ENCODE data around the gene BAHCC1.

Gene BAHCC1

DNA sequence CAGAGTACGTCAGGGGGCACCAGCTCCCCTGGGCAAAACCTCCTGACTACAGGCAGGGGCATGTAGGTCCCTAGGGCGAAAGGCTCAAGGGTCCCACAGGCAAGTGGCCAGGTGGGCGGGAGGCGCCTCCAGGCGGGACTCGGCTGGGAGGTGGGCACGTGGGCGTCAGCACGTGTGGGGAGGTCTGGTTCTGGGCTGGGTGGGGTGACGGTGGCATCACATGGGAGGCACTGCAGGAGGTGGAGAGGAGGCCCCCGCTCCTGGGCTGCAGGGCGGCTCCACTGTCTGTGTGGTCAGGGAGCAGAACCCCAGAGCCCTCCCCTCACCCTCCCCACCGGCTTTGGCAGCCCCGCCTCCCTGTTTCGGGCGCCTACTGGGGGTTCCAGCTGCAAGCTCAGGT lies 64.6 kb downstream of the BAHCC1 start:
- no peaks in the 10 kb centered on the region for H3K36me3 ChIP-seq (replicated peaks; ENCODE audit: low read depth, low read length)
- H3K9me3 ChIP-seq (ENCODE audit: insufficient read depth, low read length) = no peaks in the 10 kb centered on the region
- no peak overlapping the region for H3K9ac ChIP-seq (ENCODE audit: low read length)
- no peak for TF ChIP-seq EZH2phosphoT487 (IDR thresholded peaks at IDR 0.05; ENCODE audit: low read depth)
- TF ChIP-seq, protein P1, sequence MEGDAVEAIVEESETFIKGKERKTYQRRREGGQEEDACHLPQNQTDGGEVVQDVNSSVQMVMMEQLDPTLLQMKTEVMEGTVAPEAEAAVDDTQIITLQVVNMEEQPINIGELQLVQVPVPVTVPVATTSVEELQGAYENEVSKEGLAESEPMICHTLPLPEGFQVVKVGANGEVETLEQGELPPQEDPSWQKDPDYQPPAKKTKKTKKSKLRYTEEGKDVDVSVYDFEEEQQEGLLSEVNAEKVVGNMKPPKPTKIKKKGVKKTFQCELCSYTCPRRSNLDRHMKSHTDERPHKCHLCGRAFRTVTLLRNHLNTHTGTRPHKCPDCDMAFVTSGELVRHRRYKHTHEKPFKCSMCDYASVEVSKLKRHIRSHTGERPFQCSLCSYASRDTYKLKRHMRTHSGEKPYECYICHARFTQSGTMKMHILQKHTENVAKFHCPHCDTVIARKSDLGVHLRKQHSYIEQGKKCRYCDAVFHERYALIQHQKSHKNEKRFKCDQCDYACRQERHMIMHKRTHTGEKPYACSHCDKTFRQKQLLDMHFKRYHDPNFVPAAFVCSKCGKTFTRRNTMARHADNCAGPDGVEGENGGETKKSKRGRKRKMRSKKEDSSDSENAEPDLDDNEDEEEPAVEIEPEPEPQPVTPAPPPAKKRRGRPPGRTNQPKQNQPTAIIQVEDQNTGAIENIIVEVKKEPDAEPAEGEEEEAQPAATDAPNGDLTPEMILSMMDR (IDR thresholded peaks at IDR 0.05; ENCODE audit: low read depth, low read length) = no peak
- H3K79me2 ChIP-seq (ENCODE audit: low read length) = no peaks in the 10 kb centered on the region
- no peaks in the 10 kb centered on the region for H4K20me1 ChIP-seq (ENCODE audit: insufficient read depth, low read length)
- H2AFZ ChIP-seq (ENCODE audit: low read depth, low read length) = no peak overlapping the region
- no peaks in the 10 kb centered on the region for H3K27me3 ChIP-seq (ENCODE audit: low read depth, low read length)
- H3K4me3 ChIP-seq (ENCODE audit: low read length) = no peak overlapping the region
- no peak overlapping the region for H3K27ac ChIP-seq (ENCODE audit: low read length)
- no peak overlapping the region for H3K4me2 ChIP-seq (ENCODE audit: low read length)
- H3K4me1 ChIP-seq (ENCODE audit: low read length) = no peaks in the 10 kb centered on the region

DNA sequence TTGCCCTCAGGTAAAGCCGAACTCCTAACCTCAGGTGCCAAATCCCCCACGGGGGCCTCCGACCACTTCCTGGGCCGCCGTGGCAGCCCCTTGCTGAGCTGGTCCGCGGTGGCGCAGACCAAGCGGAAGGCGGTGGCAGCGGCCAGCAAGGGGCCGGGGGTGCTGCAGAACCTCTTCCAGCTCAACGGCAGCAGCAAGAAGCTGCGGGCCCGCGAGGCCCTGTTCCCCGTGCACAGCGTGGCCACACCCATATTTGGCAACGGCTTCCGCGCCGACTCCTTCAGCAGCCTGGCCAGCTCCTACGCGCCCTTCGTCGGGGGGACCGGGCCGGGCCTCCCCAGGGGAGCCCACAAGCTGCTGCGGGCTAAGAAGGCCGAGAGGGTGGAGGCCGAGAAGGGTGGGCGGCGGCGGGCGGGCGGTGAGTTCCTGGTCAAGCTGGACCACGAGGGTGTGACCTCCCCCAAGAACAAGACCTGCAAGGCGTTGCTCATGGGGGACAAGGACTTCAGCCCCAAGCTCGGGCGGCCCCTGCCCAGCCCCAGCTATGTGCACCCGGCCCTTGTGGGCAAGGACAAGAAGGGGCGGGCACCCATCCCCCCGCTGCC lies 65.7 kb downstream of the BAHCC1 start:
- TF ChIP-seq EZH2phosphoT487 (IDR thresholded peaks at IDR 0.05; ENCODE audit: low read depth) = no peak
- TF ChIP-seq, protein P1 (IDR thresholded peaks at IDR 0.05; ENCODE audit: low read depth, low read length) = no peak
- H3K27ac ChIP-seq (ENCODE audit: low read length) = no peak overlapping the region
- no peaks in the 10 kb centered on the region for H3K9me3 ChIP-seq (ENCODE audit: insufficient read depth, low read length)
- H3K4me3 ChIP-seq (ENCODE audit: low read length) = no peak overlapping the region
- H3K79me2 ChIP-seq (ENCODE audit: low read length) = no peaks in the 10 kb centered on the region
- H2AFZ ChIP-seq (ENCODE audit: low read depth, low read length) = no peak overlapping the region
- H3K4me2 ChIP-seq (ENCODE audit: low read length) = no peak overlapping the region
- H3K27me3 ChIP-seq (ENCODE audit: low read depth, low read length) = no peaks in the 10 kb centered on the region
- H3K9ac ChIP-seq (ENCODE audit: low read length) = no peak overlapping the region
- no peaks in the 10 kb centered on the region for H4K20me1 ChIP-seq (ENCODE audit: insufficient read depth, low read length)
- no peaks in the 10 kb centered on the region for H3K4me1 ChIP-seq (ENCODE audit: low read length)
- H3K36me3 ChIP-seq (replicated peaks; ENCODE audit: low read depth, low read length) = no peaks in the 10 kb centered on the region

DNA sequence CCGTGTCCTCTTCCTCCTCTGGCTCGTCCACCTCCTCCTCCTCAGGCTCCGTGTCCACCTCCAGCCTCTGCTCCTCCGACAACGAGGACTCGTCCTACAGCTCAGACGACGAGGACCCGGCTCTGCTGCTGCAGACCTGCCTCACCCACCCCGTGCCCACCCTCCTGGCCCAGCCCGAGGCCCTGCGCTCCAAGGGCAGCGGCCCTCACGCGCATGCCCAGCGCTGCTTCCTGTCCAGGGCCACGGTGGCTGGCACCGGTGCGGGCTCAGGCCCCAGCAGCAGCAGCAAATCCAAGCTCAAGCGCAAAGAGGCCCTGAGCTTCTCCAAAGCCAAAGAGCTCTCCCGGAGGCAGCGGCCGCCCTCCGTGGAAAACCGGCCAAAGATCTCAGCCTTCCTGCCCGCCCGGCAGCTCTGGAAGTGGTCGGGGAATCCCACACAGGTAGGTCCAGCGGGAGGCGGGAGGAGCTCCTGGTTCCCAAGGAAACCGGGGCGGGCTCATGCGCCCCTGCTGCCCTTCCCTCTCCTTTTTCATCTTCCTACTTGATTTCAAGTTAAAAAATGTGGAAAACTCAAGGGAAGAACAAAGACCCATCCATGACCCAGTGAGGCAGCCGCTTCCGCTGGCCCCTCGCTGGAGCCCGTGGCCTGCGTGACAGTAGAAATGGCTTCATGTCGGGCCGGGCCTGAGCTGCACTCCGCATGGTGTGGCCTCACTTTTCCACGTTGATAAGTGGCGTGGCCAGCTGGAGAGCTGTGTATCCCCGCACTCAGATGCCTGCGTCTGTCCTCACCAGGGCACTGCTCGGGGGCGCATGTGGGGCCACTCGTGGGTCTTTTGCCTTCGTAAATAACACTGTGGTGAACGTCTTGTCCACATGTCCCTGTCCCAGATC lies 66.6 kb downstream of the BAHCC1 start:
- Histone ChIP-seq H3K4me3 (ENCODE audit: low read length) (no peak overlapping the region), H3K27me3 (ENCODE audit: low read depth, low read length) (no peaks in the 10 kb centered on the region), H3K79me2 (ENCODE audit: low read length) (no peaks in the 10 kb centered on the region), H3K9ac (ENCODE audit: low read length) (no peak overlapping the region), H3K27ac (ENCODE audit: low read length) (no peak overlapping the region), H2AFZ (ENCODE audit: low read depth, low read length) (no peak overlapping the region), H4K20me1 (ENCODE audit: insufficient read depth, low read length) (no peaks in the 10 kb centered on the region), H3K9me3 (ENCODE audit: insufficient read depth, low read length) (no peaks in the 10 kb centered on the region), H3K4me1 (ENCODE audit: low read length) (no peaks in the 10 kb centered on the region), H3K36me3 (replicated peaks; ENCODE audit: low read depth, low read length) (no peaks in the 10 kb centered on the region), H3K4me2 (ENCODE audit: low read length) (no peak overlapping the region)
- TF ChIP-seq, protein P1 (IDR thresholded peaks at IDR 0.05; ENCODE audit: low read depth, low read length) = no peak
- no peak for TF ChIP-seq EZH2phosphoT487 (IDR thresholded peaks at IDR 0.05; ENCODE audit: low read depth)

DNA sequence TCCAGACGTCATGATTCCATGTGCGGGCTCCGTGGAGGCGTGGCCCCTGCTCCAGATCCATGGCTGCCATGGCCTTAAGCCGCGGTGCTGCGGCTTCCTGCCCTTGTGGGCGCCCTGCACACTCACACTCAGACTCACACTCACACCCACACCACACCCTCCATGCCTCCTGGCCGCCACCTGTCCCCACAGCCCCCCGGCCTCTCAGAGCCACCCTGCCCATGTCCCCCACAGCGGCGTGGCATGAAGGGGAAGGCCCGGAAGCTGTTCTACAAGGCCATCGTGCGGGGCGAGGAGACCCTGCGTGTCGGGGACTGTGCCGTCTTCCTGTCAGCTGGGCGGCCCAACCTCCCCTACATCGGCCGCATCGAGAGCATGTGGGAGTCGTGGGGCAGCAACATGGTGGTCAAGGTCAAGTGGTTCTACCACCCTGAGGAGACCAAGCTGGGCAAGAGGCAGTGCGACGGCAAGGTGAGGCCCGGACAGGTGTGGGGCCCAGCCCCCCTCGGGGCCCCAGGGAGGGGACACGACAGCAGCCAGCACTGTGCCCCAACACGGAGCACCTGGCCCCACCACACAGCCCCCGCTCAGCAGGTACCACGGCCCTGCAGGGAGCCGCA lies 67.4 kb downstream of the BAHCC1 start:
- Histone ChIP-seq H3K4me2 (ENCODE audit: low read length) (no peak overlapping the region), H3K36me3 (replicated peaks; ENCODE audit: low read depth, low read length) (no peaks in the 10 kb centered on the region), H2AFZ (ENCODE audit: low read depth, low read length) (no peak overlapping the region), H4K20me1 (ENCODE audit: insufficient read depth, low read length) (no peaks in the 10 kb centered on the region), H3K27ac (ENCODE audit: low read length) (no peak overlapping the region), H3K9me3 (ENCODE audit: insufficient read depth, low read length) (no peaks in the 10 kb centered on the region), H3K9ac (ENCODE audit: low read length) (no peak overlapping the region), H3K4me3 (ENCODE audit: low read length) (no peak overlapping the region), H3K4me1 (ENCODE audit: low read length) (no peaks in the 10 kb centered on the region), H3K79me2 (ENCODE audit: low read length) (no peaks in the 10 kb centered on the region), H3K27me3 (ENCODE audit: low read depth, low read length) (no peaks in the 10 kb centered on the region)
- no peak for TF ChIP-seq EZH2phosphoT487 (IDR thresholded peaks at IDR 0.05; ENCODE audit: low read depth)
- TF ChIP-seq, protein P1 (IDR thresholded peaks at IDR 0.05; ENCODE audit: low read depth, low read length) = no peak

Data from OCI-LY3 (cell line).